ENCODE data around the gene CACNA1B. TPM values are rescaled to one million over a fixed set of nuclear protein-coding genes. Genes with fewer than 3 reads are reported as not detected.

Gene CACNA1B
- total RNA-seq, 1 experiment from 2014 or later = 7.8 TPM

DNA sequence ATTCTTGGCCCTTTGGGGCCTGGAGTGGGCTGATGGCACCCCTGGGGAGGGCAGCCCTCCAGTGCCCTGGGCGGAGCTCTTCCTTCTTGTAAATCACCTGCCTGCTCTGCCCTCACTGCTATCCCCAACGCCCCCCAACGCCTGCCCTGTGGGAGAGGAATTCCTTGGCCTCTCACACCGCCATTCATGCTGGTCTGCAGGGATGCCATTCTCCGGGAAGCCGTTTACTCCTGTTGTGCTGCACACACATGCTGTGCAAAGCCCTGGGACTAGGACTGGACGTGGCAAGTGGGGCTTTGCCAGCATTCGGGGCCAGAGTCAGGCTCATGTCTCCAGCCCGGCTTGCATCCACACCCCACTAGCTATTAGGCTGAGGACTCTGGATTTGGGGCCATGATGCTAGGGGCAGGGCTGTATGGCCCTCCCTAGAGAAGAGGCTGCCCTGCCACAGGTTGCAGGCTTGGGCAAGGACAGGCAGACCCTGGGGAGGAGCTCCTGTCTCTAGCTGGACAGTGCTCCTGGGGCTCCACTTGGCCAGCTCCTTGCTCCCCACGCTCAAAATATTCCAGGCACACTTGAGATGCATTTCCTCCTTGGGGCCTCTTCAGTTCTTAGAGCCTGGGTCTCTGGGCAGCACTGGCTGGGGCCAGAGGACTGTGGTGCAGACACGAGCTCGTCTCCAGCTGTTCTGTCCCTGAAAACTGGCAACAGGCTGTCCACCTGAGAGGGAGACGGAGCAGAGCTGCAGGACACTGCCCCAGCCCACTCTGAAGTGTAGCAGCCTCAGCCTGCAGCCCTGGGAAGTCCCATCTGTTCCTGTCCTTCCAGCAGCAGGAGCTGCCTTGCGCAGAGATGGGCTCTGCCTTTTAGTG lies 226.9 kb downstream of the CACNA1B start:
- H3K9me3 ChIP-seq (ENCODE audit: control insufficient read depth, low read depth, low read length) = no peaks in the 10 kb centered on the region
- H3K4me1 ChIP-seq (ENCODE audit: insufficient read depth, low read length) = no peaks in the 10 kb centered on the region
- Mint-ChIP-seq H3K9me3 (peaks cover 2 to 28% of the 10 kb centered on the region in 2 experiments; a peak in 4 of 5 replicates), H3K27me3 (ENCODE audit: low read depth) (no peaks in the 10 kb centered on the region), H3K27ac (no peak overlapping the region; a peak in 1 of 7 replicates), H3K36me3 (ENCODE audit: insufficient read depth in 1 of 3, low read depth in 3 of 3) (peaks cover 0 to 4% (median 2%) of the 10 kb centered on the region in 3 experiments; a peak in 4 of 7 replicates), H3K4me3 (no peak overlapping the region), H3K4me1 (peaks cover 5 to 6% of the 10 kb centered on the region in 2 experiments; a peak in 3 of 4 replicates)
- no peaks in the 10 kb centered on the region for H3K79me2 ChIP-seq (ENCODE audit: insufficient read depth, low read length)
- H3K23me2 ChIP-seq (ENCODE audit: insufficient read length, low read depth, low read length, poor library complexity, severe bottlenecking) = no peaks in the 10 kb centered on the region
- no peak overlapping the region for H2BK120ac ChIP-seq (ENCODE audit: low read depth, low read length, poor library complexity, severe bottlenecking)
- no peak overlapping the region for H2BK5ac ChIP-seq (ENCODE audit: insufficient read length, low read length)
- H4K20me1 ChIP-seq (ENCODE audit: control insufficient read depth, insufficient read depth, insufficient read length) = no peaks in the 10 kb centered on the region
- no peak overlapping the region for H4K91ac ChIP-seq (ENCODE audit: insufficient read length, low read depth, low read length)
- H2BK15ac ChIP-seq (ENCODE audit: low read depth, low read length) = no peak overlapping the region
- no peak overlapping the region for H3K18ac ChIP-seq (ENCODE audit: insufficient read length, low read depth, low read length)
- no peak overlapping the region for H4K5ac ChIP-seq (ENCODE audit: insufficient read length, low read depth, low read length)
- no peaks in the 10 kb centered on the region for H3K79me1 ChIP-seq (ENCODE audit: insufficient read depth, low read depth, low read length, poor library complexity, severe bottlenecking)
- H3K9ac ChIP-seq (ENCODE audit: extremely low read depth, insufficient read length, low read length) = no peak overlapping the region
- H3K27ac ChIP-seq (ENCODE audit: insufficient read length, low read depth, low read length) = no peak overlapping the region
- H3K4ac ChIP-seq (ENCODE audit: low read depth, low read length) = no peak overlapping the region
- no peak overlapping the region for H3K14ac ChIP-seq (ENCODE audit: insufficient read depth, low read length)
- no peak overlapping the region for H2BK12ac ChIP-seq (ENCODE audit: insufficient read length, low read depth, low read length)
- no CpG with 5 or more reads among the region's 14 CpGs for WGBS (ENCODE audit: extremely low coverage, insufficient read length, low lambda C conversion rate)
- no peak overlapping the region for H3K23ac ChIP-seq (ENCODE audit: insufficient read length, low read depth, low read length)
- TF ChIP-seq, protein P1, sequence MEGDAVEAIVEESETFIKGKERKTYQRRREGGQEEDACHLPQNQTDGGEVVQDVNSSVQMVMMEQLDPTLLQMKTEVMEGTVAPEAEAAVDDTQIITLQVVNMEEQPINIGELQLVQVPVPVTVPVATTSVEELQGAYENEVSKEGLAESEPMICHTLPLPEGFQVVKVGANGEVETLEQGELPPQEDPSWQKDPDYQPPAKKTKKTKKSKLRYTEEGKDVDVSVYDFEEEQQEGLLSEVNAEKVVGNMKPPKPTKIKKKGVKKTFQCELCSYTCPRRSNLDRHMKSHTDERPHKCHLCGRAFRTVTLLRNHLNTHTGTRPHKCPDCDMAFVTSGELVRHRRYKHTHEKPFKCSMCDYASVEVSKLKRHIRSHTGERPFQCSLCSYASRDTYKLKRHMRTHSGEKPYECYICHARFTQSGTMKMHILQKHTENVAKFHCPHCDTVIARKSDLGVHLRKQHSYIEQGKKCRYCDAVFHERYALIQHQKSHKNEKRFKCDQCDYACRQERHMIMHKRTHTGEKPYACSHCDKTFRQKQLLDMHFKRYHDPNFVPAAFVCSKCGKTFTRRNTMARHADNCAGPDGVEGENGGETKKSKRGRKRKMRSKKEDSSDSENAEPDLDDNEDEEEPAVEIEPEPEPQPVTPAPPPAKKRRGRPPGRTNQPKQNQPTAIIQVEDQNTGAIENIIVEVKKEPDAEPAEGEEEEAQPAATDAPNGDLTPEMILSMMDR (conservative IDR thresholded peaks at IDR 0.05) = no peak
- H3K56ac ChIP-seq (ENCODE audit: insufficient read length, low read depth, low read length) = no peak overlapping the region
- no peak overlapping the region for H2AFZ ChIP-seq (ENCODE audit: low read length)
- H2BK20ac ChIP-seq (ENCODE audit: low read depth, low read length, poor library complexity, severe bottlenecking) = no peak overlapping the region
- DNase-seq = peak; percentile 24
- H3T11ph ChIP-seq (ENCODE audit: low read length) = no peak overlapping the region
- H2AK5ac ChIP-seq (ENCODE audit: insufficient read length, low read length) = no peak overlapping the region
- no peaks in the 10 kb centered on the region for H3K27me3 ChIP-seq (ENCODE audit: insufficient read depth, low read length)
- no peak overlapping the region for H4K8ac ChIP-seq (replicated peaks; ENCODE audit: insufficient read length, low read depth, low read length)
- H3K4me2 ChIP-seq (ENCODE audit: insufficient read depth, insufficient read length, low read length) = no peak overlapping the region
